GM06990 (cell line): ENCODE results near the gene TLE1.
"Not testable (repeated sequence)": the region's sequence is repeated elsewhere in the genome, so short reads cannot be mapped to it uniquely, and the experiment has no call there.

ENCODE experiments used
- DNase-seq: peaks from one replicate; pipeline ENCODE4 v3.0.0-alpha.2; 2011; ENCODE audit not compliant: insufficient read length; ENCODE audit errors: extremely low read depth
- H3K27me3 ChIP-seq: replicated peaks from 2 replicates; pipeline ENCODE4 v1.6.0; 2011; ENCODE audit warnings: low read length; ENCODE audit not compliant: control insufficient read depth, insufficient read depth
- H3K36me3 ChIP-seq: 2 replicates; pipeline ENCODE4 v1.5.1; 2011; ENCODE audit warnings: low read length; ENCODE audit not compliant: control insufficient read depth, insufficient read depth
- H3K4me3 ChIP-seq: replicated peaks from 2 replicates; pipeline ENCODE4 v1.5.1; 2011; ENCODE audit warnings: low read depth, mild to moderate bottlenecking, control low read depth, low read length
- TF ChIP-seq, protein P1 (sequence below): IDR thresholded peaks from 2 replicates; pipeline ENCODE4 v1.5.1; 2011; ENCODE audit warnings: low read length, control low read depth, mild to moderate bottlenecking, inconsistent platforms; ENCODE audit not compliant: insufficient read depth, poor library complexity, severe bottlenecking

The TLE1 gene

DNA sequence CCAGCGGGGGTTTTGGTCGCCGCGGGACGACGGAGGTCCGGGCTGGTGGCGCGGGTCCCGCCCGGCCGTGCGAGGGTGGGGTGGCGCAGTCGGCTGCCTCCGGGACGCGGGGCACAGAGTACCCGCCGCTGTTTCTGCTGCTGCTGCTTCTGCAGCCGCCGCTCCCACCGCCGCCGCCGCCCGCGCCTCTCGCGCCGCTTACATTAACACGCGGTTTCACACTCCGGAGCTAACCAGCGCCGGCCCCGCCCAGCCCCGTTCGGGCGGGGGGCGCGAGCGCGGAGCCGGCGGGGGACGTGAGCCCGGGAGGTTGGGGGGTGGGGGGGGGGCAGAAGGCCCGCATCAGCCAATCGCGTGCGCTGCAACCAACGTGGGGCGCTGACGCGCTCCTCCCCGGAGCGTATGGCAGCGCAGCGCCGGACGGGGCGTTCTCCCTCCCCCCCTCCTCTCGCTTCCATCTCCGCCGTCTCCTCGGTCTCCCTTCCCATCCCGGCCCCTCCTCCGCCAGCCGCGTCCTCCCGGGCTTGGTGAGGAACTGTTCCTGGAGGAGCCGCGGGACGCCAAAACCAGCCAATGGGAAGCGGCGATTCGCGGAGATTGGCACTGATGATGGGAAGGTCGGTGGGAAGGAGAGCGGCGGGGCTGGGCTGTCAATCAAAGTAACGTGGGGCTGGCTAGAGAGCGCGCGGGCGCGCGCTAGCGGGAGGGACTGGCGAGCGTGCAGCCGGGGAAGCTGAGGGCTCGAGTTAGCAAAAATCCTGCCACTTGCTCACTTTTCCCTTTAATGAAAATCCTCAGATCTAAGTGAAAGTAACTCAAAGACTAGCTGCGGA is at the start of gene TLE1:
TLE1 (minus strand) TSS at position 205 of the 833 bp plus-strand sequence. CDS start 1,307 bp downstream, outside the sequence.
- DNase-seq = peak; percentile 75
- Histone ChIP-seq H3K27me3 (no peaks in the 10 kb centered on the region; the same call in 1 of the 2 replicates), H3K36me3 (no peaks in the 10 kb centered on the region), H3K4me3 (peak within 1 kb of the TSS; percentile 58)
- TF ChIP-seq, protein P1, sequence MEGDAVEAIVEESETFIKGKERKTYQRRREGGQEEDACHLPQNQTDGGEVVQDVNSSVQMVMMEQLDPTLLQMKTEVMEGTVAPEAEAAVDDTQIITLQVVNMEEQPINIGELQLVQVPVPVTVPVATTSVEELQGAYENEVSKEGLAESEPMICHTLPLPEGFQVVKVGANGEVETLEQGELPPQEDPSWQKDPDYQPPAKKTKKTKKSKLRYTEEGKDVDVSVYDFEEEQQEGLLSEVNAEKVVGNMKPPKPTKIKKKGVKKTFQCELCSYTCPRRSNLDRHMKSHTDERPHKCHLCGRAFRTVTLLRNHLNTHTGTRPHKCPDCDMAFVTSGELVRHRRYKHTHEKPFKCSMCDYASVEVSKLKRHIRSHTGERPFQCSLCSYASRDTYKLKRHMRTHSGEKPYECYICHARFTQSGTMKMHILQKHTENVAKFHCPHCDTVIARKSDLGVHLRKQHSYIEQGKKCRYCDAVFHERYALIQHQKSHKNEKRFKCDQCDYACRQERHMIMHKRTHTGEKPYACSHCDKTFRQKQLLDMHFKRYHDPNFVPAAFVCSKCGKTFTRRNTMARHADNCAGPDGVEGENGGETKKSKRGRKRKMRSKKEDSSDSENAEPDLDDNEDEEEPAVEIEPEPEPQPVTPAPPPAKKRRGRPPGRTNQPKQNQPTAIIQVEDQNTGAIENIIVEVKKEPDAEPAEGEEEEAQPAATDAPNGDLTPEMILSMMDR = no peak

DNA sequence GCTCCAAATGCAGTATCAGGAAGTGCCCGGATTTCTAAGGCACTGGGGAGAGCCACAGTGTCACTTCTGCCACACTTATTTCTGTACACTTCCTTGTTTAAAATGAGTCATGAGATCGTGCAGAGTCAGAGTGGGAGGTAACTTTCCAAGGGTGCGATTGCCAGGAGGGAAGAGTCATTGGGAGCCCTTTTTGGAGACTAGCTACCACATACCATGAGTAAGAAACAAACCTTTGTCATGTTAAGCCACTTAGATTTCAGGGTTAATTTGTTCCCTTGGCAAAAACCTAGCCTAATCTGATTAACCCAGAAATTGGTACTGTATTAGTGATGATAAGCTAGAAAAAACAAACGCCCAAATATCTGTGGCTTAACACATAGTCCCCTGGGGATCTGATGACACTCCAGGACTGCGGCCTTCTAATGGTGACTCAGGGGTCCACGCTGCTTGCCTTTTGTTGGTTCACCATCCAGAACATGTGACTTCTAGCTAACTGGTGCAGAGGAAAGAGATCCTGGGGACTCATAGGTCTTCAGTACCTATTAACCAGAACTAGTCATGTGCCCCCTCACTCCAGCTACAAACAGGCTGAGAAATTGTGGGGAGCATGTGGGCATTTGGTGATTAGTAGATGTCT is 48.6 kb upstream of the TLE1 start:
- Histone ChIP-seq H3K27me3 (no peaks in the 10 kb centered on the region), H3K36me3 (no peaks in the 10 kb centered on the region), H3K4me3 (no peak overlapping the region)
- DNase-seq = no peak
- TF ChIP-seq, protein P1 = no peak

DNA sequence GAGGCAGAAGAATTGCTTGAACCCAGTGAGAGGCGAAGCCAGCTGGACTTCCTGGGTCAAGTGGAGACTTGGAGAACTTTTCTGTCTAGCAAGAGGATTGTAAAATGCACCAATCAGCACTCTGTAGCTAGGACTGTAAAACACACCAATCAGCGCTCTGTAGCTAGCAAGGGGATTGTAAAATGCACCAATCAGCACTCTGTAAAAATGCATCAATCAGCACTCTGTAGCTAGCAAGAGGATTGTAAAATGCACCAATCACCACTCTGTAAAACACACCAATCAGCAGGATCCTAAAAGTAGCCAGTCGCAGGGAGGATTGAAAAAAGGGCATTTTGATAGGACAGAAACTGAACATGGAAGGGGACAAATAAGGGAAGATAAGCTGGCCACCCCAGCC is 41.2 kb upstream of the TLE1 start:
- H3K4me3 ChIP-seq, H3K27me3 ChIP-seq, DNase-seq, H3K36me3 ChIP-seq: not testable (repeated sequence)

DNA sequence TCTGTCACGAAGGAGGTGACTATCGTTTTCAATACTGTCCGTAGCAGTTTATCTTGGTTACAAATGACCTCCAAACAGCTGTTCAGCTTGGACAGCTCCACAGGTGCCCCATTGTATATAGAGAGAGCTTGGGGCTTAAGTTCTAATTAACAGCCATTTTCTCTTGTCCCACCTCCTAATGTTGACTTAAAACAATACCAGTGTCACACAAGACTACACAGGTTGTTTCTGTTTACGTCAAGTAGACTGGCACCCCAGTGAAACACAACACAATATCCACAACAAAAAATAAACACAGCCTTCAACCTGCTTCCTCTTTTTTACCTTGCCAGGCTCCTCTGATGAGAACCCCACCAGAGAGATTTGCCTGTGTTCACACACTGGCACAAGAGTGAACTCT is 39.8 kb upstream of the TLE1 start:
- no peaks in the 10 kb centered on the region for H3K27me3 ChIP-seq
- peak; percentile 14 for DNase-seq
- H3K36me3 ChIP-seq = no peaks in the 10 kb centered on the region
- TF ChIP-seq, protein P1 = no peak
- peak overlapping the region; percentile 26 for H3K4me3 ChIP-seq

DNA sequence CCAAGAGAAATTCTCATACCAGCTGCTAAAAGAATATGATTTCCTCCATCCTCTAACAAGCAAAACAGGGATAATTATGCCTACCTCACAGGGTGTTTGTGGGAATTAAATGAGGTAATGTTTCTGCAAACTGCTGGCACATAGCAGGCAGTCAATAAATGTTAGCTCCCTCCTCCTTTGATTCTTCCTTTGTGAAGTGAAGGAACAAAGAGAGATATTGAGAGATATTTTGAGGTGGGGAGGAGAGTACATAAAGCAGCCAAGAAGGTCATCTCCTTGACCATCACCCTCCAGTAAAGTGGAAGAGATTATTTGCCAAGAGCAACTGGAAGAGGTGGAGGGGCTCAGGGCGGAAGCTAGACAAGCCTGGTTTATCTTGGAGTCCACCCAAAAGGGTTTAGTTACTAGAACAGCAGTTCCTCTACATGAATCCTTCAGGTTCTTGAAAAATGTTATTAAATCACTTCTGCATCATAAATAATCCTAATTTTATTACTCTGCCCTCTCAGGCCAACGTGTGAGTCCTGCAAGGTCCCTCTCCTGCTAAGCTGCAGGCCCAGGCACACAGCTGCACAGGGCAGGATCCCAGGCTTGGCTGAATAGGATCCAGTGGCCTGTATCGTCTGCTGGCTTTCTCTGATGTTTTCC is 35.0 kb upstream of the TLE1 start:
- Histone ChIP-seq H3K27me3 (no peaks in the 10 kb centered on the region), H3K36me3 (no peaks in the 10 kb centered on the region), H3K4me3 (no peak overlapping the region)
- TF ChIP-seq, protein P1 = no peak
- DNase-seq = no peak

DNA sequence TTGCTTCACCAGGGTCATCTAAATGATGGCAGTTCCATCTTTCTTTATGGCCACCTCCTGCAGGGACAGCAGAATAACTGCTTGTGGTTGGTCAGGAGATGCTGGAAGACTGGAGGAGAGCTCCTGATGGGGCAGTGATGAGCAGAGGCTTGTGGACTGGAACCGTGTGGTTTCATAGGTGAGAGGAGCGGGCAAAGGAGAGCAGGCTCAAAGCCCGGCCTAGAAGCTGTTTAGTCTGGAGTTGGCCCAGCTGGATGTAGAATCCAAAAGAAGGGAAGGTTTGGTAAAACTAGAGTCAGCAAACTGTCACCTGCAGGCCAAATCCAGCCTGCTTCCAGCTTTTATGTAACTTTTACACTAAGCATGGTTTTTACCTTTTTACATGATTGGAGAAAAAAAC is 32.9 kb upstream of the TLE1 start:
- TF ChIP-seq, protein P1 = no peak
- DNase-seq = no peak
- Histone ChIP-seq H3K4me3 (no peak overlapping the region), H3K36me3 (no peaks in the 10 kb centered on the region), H3K27me3 (no peaks in the 10 kb centered on the region)
